ENCODE results near the gene SLC30A3. TPM values are rescaled to one million over a fixed set of nuclear protein-coding genes. Genes with fewer than 3 reads are reported as not detected.

The SLC30A3 gene, protein sequence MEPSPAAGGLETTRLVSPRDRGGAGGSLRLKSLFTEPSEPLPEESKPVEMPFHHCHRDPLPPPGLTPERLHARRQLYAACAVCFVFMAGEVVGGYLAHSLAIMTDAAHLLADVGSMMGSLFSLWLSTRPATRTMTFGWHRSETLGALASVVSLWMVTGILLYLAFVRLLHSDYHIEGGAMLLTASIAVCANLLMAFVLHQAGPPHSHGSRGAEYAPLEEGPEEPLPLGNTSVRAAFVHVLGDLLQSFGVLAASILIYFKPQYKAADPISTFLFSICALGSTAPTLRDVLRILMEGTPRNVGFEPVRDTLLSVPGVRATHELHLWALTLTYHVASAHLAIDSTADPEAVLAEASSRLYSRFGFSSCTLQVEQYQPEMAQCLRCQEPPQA
- under 1 TPM in 1 of 4 donors, not detected in 3; 0.20 TPM for total RNA-seq

DNA sequence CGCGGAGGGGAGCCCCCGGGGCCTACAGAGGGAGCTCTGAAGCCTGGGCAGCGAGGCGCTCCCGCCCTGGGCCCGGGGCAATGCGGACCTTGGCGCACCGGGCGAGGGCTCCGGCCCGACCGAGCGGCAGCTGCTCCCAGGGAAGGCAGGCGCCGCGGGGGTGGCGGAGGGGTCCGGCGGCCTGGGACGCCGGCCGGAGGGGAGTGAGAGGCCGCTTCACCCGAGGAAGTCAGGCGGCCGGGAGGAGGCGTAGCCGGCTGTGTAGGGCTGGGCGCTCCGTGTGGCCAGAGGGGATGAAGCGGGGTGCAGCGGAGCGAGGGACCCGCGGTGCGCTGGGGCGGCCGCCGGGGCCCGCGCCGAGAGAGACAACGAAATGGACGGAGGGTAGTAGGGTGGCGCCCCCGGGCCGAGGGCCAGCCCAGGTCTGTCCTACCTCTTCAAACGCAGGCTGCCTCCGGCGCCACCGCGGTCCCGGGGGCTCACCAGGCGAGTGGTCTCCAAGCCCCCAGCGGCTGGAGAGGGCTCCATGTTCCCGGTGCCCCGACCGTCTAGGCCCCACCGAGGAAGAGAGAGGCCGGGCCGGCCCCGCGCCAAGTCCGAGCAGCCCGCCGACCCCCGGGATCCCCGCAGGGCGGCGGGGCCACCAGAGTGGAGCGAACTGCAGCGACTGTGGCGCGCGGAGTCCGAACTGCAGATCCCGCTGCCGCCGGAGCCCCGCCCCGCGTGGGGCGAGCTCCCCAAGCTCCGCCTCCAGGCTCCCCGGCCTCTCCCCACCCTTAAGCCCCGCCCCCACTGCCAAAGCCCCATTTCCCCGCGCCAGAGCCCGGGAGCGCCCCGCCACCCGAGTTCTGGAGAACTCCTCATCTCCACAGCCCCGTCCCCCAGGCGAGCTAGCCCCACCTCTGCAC, at the start of gene SLC30A3:
Gene SLC30A3, minus strand, starts transcription at position 669 of the 908 bp plus-strand sequence. Its CDS starts 141 bp downstream, at position 528.
- DNase-seq, result peak in 1 of 2 donors; percentile 28
- Histone ChIP-seq H3K4me1 (peaks cover 25 to 26% of the 10 kb centered on the region in 2 donors), H3K27me3 (peaks cover 71 to 80% (median 77%) of the 10 kb centered on the region in 3 donors), H3K27ac (no peak within 1 kb of the TSS), H3K36me3 (no peaks in the 10 kb centered on the region), H3K4me3 (peak within 1 kb of the TSS; percentile 51 to 78 (median 58)), H3K9me3 (no peaks in the 10 kb centered on the region)
- TF ChIP-seq, protein P1, sequence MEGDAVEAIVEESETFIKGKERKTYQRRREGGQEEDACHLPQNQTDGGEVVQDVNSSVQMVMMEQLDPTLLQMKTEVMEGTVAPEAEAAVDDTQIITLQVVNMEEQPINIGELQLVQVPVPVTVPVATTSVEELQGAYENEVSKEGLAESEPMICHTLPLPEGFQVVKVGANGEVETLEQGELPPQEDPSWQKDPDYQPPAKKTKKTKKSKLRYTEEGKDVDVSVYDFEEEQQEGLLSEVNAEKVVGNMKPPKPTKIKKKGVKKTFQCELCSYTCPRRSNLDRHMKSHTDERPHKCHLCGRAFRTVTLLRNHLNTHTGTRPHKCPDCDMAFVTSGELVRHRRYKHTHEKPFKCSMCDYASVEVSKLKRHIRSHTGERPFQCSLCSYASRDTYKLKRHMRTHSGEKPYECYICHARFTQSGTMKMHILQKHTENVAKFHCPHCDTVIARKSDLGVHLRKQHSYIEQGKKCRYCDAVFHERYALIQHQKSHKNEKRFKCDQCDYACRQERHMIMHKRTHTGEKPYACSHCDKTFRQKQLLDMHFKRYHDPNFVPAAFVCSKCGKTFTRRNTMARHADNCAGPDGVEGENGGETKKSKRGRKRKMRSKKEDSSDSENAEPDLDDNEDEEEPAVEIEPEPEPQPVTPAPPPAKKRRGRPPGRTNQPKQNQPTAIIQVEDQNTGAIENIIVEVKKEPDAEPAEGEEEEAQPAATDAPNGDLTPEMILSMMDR (IDR thresholded peaks at IDR 0.05 in 4 of 5, conservative IDR thresholded peaks at IDR 0.05 in 1 of 5), result no peak
- TF ChIP-seq POLR2A (IDR thresholded peaks at IDR 0.05), result no peak
- intact Hi-C loops (cut with DNase I; ENCODE audit: low total_unique reads) (no loop called here), in situ Hi-C loops (cut with MboI; ENCODE audit: low sequenced_read_pairs in 4 of 4) (no loop called here)
- ATAC-seq, result peak in 1 of 2 donors; percentile 46

DNA sequence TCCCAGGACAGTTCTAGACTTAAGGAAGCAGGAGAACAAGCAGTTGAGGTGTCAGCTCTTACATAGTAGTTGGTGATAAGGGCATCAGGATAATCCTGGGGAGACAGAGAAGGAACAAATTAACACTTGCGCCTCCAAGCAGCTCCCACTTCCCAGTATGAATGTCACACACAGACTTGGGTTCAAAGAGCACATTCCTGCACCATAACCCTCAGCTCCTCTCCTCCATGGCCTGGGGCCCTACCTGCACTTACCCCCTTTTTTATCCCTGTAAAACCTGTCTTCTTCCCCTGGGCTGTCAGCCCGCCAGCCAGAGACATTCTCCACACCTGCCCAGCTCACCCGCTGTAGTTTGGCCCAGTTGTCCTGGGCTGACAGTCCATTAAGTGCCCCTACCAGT, 49.3 kb upstream of the SLC30A3 start:
- Histone ChIP-seq H3K27me3 (peaks cover 0 to under 1% (median 0%) of the 10 kb centered on the region in 3 donors), H3K4me3 (no peak overlapping the region), H3K36me3 (peaks cover 0 to 3% of the 10 kb centered on the region in 2 donors), H3K27ac (peak overlapping the region; percentile 39 to 97 (median 48)), H3K4me1 (peaks cover 15 to 25% of the 10 kb centered on the region in 2 donors), H3K9me3 (no peaks in the 10 kb centered on the region)
- TF ChIP-seq POLR2A (IDR thresholded peaks at IDR 0.05), result no peak
- TF ChIP-seq, protein P1 (IDR thresholded peaks at IDR 0.05 in 4 of 5, conservative IDR thresholded peaks at IDR 0.05 in 1 of 5), result no peak
- no peak for ATAC-seq
- no peak for DNase-seq
- in situ Hi-C loops (cut with MboI; ENCODE audit: low sequenced_read_pairs in 4 of 4), result no loop called here
- intact Hi-C loops (cut with DNase I; ENCODE audit: low total_unique reads), result no loop called here

DNA sequence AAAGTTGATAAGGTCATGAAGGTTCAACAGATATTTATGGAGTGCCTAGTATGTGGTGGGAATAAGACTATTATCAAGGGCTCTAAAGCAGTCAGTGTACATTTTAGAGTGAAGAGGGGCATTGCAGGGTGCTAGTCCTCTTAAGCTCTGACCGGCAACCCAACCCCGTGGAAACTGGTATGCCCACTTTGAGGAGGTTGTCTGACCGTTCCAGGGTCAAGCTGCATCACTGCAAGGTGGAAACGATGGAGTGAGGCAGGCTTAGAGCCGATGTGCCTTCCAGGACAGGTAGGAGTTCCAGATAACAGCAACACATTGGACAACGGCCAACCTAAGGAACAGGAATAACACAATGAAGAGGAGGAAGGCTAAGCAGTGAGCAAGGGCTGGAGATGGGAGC, 46.8 kb upstream of the SLC30A3 start:
- Histone ChIP-seq H3K27ac (peak overlapping the region in 3 of 4 donors; percentile 3 to 97 (median 30)), H3K9me3 (no peaks in the 10 kb centered on the region), H3K4me1 (peaks cover 4 to 14% of the 10 kb centered on the region in 2 donors), H3K4me3 (no peak overlapping the region), H3K36me3 (peaks cover 0 to 28% of the 10 kb centered on the region in 2 donors), H3K27me3 (peaks cover 0 to 4% (median 2%) of the 10 kb centered on the region in 3 donors)
- no peak for ATAC-seq
- in situ Hi-C loops (cut with MboI; ENCODE audit: low sequenced_read_pairs in 4 of 4), result no loop called here
- DNase-seq, result no peak
- intact Hi-C loops (cut with DNase I; ENCODE audit: low total_unique reads), result no loop called here
- TF ChIP-seq, protein P1 (IDR thresholded peaks at IDR 0.05 in 4 of 5, conservative IDR thresholded peaks at IDR 0.05 in 1 of 5), result no peak
- peak in 1 of 2 donors; percentile 3 for TF ChIP-seq POLR2A (IDR thresholded peaks at IDR 0.05)

DNA sequence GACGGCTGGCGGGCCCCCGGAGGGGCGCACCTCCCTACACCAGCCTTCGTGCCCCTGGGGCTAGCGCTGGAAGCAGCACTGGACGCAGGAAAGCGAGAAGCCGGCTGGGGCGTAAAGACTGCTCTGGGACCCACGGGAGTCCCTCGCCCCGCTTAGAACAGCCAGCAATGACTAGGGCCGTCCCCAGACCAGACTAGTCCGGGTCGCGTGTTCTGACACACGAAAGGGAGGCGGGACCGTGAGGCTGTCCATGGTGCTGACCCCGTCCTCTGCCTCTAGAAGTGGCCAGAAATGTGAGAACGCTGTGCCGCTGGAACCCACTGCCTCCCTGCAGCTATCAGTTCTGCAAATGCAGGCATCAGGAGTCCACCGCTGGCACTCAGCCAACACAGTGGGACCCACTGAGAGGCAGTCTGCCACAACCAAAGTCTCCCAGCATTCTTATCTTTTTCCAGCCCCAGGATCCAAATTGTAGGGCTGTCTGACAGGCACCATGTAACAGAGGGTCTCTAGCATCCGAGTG, 45.6 kb upstream of the SLC30A3 start, which contains the start of gene UCN:
Gene UCN, minus strand, starts transcription at position 87 of the 523 bp plus-strand sequence. CDS start 550 bp downstream, outside the sequence.
- Histone ChIP-seq H3K36me3 (peaks cover 0 to 33% of the 10 kb centered on the region in 2 donors), H3K27me3 (peaks cover 0 to 4% (median 2%) of the 10 kb centered on the region in 3 donors), H3K27ac (peak within 1 kb of the TSS; percentile 58 to 97 (median 74)), H3K9me3 (no peaks in the 10 kb centered on the region), H3K4me1 (peaks cover 4 to 10% of the 10 kb centered on the region in 2 donors), H3K4me3 (no peak within 1 kb of the TSS)
- ATAC-seq, result peak in 1 of 2 donors; percentile 10
- TF ChIP-seq POLR2A (IDR thresholded peaks at IDR 0.05), result no peak
- TF ChIP-seq, protein P1 (IDR thresholded peaks at IDR 0.05 in 4 of 5, conservative IDR thresholded peaks at IDR 0.05 in 1 of 5), result no peak
- no peak for DNase-seq
- intact Hi-C loops (cut with DNase I; ENCODE audit: low total_unique reads) (no loop called here), in situ Hi-C loops (cut with MboI; ENCODE audit: low sequenced_read_pairs in 4 of 4) (no loop called here)

All from gastrocnemius medialis (tissue), 4 donors.